ENCODE data around the gene BBC3.
"Not testable (repeated sequence)": the region's sequence is repeated elsewhere in the genome, so short reads cannot be mapped to it uniquely, and the experiment has no call there.

BBC3 gene, protein sequence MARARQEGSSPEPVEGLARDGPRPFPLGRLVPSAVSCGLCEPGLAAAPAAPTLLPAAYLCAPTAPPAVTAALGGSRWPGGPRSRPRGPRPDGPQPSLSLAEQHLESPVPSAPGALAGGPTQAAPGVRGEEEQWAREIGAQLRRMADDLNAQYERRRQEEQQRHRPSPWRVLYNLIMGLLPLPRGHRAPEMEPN

DNA sequence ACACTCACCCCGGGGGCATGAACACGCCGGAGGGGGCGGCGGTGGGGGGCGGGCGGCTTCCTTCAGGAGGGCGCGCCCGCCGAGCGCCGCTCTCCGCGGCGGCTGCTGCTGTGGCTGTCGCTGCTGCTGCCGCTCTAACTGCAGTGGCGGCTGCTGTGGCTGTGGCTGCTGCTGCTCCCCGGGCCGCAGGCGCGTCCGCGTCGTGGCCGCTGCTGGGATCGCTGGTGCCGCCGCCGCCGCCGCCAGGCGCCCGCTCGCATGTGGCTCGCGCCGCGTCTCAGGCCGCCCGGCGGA is at the start of gene BBC3:
TSS of gene BBC3 (minus strand) at position 279 of the 294 bp plus-strand sequence. CDS start 2,768 bp downstream, outside the sequence.
- no peak for DNase-seq (ENCODE audit: low spot score)

DNA sequence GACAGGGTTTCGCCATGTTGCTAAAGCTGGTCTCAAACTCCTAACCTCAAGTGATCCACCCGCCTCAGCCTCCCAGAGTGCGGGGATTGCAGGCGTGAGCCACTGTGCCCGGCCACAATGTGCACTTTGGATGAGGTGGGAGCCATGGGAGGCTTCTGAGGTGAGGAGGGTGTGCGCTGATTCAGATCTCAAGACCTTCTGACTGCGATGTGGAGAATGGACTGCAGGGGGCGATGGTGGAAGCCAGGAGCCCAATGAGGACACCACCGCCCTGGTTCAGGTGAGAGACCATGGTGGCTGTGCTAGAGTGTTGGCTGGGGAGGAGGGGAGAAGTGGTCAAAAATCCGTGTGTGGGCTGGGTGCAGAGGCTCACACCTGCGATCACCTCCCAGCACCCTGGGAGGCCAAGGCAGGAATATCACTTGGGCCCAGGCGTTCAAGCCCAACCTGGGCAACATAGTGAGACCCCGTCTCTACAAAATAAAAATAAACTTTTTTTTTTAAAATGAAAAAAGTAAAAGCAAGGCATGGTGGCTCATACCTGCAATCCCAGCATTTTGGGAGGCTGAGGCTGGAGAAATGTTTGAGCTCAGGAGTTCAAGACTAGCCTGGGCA is 49.3 kb upstream of the BBC3 start:
- DNase-seq (ENCODE audit: low spot score) = peak; percentile 4

DNA sequence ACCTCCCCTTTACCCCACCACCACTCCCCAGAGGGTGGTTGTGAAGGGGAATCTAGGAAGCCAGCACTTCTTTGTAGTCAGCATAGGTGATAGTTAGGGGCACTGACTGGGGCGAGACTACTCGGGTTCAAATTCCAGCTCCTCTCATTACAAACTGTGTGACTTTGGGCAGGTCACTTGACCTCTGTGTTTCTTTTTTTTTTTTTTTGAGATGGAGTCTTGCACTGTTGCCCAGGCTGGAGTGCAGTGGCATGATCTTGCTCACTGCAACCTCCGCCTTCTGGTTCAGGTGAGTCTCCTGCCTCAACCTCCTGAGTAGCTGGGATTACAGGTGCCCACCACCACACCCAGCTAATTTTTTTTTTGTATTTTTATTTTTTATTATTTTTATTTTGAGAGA is 45.5 kb upstream of the BBC3 start:
- DNase-seq (ENCODE audit: low spot score) = not testable (repeated sequence)

DNA sequence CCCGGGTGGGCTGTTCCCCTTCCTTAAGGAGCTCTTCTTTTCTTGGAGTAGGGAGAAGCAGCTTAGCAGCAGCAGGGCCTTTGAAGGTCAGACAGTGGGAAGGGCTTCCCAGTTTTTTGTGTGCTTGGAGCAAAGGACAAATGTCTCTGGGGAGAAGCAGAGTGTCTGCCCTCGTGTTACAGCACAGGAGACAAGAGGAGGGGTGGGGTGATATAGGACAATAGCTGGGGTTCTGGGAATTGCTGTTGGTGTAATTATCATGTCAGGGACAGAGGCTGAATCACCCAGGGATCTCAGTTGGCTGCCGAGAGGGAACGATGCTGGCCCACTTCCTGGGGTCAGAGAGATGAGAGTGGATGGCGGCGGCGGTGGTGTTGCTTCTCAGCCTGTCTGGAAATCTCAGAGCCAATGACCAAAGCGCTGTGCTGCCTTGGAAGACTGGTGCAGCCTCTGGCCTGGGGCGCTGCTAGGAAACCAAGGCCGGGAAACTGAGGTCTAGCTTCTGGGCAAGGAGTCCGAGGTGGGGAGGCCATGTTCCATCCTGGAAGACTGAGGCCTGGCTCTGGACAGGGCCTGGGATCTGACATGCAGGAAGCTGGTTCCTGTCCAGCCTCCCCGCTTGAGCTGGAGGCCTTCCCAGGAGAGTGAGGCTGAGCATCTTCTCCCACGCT is 44.9 kb upstream of the BBC3 start:
- DNase-seq (ENCODE audit: low spot score) = no peak

DNA sequence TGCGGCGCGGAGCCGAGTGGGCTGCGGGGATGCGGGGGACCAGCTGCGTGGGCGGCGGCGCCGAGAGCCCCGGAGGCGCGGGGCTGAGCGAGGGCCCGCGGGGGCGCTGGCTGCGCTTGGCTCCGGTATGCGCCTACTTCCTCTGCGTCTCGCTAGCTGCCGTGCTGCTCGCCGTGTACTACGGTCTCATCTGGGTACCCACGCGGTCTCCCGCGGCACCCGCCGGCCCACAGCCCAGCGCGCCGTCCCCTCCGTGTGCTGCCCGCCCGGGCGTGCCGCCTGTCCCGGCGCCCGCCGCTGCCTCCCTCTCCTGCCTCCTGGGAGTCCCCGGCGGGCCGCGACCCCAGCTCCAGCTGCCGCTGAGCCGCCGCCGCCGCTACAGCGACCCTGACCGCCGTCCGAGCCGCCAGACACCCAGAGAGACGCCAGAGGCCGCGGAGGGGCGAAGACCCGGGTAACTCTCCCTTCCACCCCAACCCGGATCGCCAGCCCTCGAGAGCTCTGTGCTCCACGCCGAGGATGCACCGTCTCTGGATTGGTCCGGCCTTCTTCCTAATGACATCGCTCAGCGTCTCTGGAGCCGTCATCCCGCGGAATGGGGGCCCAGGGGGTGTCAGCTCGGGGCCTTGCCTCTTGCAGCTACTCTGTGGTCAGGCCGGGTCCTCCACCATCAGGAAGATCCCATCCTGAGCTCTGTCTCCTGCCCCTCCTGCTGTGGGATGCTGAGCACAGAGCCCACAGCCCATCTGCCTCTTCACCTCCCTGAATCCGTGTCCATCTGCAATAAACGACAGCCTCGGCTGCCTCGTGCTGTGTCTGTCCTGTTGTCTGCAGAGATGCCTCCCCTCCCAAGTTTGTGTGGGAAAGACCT is 44.1 kb upstream of the BBC3 start:
- DNase-seq (ENCODE audit: low spot score) = no peak

DNA sequence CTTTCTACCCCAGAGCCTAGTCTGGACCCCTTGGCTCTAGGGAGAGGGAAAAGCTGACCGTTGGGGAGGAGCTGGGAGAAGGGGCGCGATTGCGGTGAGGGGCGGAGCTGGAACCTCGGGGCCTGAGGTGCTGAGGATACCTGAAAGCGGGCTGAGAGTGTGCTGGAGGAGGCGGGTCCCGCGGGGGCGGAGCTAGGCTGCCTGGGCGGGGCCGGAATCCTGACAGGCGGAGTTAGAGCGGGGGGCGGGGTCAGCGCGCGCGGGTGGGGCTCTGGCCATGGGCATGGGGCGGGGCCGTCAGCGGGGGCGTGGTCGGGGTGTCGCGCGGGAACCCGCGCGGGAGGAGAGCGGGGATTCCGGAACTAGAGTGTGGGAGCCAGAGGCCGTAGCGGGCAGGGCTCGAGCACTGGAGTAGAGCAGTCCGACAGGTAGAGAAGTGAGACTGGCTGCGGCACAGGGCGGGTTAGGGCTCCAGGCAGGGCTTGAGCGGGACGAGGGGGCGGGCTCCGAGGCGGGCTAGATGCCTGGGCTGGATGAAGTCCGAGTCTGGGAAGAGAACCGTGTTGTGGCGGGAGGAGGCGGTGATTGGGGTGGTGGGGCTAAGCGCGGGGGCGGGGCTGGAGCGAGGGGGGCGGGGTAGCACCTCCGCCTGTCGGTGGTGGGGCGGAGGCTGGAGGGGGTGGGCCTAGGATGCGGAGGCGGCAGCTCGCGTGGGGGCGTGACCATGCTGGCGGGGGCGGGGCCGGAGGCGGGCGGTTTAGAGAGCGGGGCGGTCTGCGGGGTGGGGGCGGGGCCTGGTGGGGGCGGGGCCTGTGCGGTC is 43.3 kb upstream of the BBC3 start, which contains the start of gene INAFM1:
TSS of gene INAFM1 (plus strand) at position 815 of the 820 bp plus-strand sequence. CDS start 35 bp downstream, outside the sequence.
- DNase-seq (ENCODE audit: low spot score) = peak; percentile 94

DNA sequence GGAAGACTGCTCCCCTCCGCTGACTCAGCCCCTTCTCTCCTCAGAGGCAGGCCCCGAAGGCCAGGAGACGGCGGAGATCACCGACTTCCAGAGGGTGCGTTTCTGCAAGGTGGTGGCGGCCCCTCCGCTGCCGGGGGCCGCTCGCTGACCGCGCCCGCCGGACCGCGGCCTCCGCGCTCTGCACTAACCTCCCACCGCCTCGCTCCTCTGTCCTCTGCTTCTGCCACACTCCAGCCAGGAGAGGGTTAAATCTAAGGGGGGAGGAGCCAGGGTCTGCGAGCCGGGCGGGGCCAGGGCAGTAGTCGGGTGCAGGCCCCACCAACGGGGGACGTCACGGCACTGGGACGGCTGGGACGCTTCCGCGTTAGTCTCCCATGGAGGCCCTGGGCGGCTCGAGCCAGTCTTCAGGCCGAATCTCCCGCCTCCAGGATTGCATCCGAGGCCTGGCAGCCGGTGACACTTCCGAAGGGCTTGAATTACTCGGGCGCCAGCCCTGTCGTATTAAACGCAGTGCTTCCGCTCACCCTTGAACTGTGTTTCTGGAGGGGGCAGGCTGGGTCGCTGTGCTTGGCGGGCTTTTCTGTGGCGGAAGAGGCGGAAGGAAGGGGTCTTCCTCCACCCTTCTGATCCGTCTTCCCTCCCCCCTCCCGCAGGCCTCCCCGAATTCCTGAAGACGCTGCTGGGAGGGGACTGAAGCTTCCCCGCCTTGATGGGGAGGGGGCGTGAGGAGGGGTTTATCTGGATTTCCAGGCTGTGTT is 42.5 kb upstream of the BBC3 start:
- peak; percentile 96 for DNase-seq (ENCODE audit: low spot score)

DNA sequence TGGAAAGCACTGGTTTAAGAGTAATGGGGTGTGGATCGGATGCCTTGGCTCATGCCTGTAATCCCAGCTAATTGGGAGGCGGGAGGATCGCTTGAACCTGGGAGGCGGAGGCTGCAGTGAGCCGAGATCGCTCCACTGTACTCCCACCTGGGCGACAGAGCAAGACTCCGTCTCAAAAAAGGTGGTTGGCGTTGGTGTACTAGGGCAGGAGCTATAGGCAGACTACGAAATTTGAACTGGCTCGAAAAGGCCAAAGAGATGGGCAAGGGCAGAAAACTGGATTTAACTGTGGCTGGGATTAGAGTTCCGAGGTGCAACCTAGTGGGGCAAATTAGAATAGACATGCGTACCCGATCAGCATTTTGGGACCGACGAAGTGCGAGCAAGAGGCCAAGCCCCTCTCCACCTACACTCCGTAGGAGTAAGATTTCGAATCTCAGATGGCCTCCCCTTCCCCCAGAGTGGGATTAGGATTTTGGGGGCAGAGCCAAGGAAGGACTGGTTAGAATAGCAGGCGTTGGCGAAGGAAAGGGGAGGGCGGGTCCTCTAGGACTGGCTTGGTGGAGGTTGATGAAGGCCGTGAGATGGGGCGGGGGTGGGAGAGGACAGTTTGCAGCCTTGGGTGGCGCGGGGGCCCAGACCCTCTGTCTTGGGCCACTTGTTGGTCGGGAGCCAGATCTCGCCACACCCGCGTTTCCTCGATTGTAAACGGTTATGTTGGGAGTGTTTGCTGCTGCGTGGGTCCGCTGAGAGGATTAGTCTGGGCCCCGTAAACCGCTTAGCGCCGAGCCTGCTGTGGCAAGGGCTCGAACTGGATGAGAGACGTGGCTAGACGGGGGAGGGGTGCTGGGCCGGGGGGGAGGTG is 41.7 kb upstream of the BBC3 start:
- peak; percentile 69 for DNase-seq (ENCODE audit: low spot score)

DNA sequence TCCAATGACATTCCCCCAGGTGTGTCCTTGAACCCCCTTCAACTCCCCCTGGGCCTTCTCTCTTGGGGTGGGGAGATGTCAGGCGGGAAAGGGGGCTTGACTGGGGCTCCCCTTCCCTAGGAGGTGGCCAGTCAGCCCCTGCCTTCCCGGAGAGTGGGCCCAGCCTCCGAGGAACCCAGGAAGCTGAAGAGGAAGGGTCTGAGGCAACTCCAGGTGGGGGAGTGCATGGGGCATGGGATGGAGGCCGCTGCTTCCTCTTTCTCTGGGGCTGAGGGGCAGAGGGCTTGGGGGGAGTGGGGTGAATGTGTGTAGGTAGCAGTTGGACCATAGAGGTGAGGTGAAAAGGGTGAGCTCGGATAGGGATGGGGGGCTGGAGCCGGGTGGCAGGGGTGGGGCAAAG is 41.0 kb upstream of the BBC3 start:
- DNase-seq (ENCODE audit: low spot score) = no peak

DNA sequence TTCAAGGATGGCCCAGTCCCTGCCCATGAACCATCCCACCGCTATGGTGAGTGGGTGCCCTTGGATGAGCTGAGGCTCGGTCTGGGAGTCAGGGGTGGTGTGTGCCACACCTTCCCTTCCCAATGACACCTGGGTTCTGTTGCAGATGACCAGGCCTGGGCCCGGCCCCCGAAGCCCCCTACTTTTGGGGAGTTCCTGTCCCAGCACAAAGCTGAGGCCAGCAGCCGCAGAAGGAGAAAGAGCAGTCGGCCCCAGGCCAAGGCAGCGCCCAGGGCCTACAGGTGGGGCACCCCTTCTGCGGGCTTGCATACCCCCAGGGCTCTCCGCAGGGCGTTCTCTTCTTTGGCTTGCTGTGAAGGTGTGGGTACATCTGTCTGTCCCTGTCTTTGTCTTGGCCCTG is 39.4 kb upstream of the BBC3 start:
- DNase-seq (ENCODE audit: low spot score) = no peak

DNA sequence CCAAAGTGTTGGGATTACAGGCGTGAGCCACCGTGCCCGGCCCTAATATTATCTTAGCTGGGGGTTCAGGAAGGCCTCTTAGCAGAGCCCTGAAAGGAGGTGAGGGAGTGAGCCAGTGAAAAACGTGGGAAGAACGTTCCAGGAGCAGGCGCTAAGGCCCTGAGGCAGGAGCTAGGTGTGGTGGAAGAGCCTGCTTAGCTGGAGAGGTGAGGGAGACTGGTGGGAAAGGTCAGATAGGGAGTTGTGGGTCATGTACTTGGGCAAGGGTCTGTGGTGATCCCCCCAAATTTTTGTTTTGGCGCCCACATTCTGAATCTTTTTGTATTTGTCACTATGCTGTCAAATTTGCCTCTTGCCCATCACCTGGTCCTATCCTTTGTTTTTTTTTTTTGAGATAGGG is 38.6 kb upstream of the BBC3 start:
- DNase-seq (ENCODE audit: low spot score) = no peak

DNA sequence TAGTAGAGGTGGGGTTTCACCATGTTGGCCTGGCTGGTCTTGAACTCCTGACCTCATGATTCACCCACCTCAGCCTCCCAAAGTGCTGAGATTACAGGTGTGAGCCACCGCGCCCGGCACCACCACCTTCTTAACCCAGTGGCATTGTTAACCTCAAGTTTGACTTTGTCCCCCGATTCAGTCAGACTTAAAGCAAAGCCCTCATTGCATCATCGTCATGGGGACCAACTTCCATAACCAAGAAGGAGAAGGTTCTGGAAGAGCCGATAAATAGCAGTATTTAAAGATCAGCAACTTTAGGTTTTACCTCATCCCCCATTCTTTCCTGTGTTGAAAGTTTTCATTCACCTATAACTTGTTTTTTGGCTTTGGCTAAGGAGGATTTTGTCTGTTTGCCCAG is 37.0 kb upstream of the BBC3 start:
- DNase-seq (ENCODE audit: low spot score) = no peak

DNA sequence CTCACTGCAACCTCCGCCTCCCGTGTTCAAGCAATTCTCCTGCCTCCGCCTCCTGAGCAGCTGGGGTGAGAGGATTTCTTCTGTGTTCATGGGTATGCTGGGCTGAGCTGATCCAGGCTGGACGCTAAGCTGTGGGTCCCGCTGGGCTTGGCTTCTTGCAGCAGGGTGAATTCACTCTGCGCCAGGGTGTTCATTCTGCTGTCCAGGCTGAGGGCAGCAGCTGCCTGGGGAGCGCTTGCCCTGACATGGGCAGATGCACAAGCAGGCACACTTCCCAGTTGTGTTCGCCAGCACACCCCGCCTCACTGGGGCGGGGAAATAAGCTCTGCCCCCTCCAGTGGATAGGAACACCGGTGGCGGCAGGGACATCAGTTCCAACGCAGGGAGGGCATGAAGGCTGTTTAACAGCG is 36.4 kb upstream of the BBC3 start:
- DNase-seq (ENCODE audit: low spot score) = no peak

DNA sequence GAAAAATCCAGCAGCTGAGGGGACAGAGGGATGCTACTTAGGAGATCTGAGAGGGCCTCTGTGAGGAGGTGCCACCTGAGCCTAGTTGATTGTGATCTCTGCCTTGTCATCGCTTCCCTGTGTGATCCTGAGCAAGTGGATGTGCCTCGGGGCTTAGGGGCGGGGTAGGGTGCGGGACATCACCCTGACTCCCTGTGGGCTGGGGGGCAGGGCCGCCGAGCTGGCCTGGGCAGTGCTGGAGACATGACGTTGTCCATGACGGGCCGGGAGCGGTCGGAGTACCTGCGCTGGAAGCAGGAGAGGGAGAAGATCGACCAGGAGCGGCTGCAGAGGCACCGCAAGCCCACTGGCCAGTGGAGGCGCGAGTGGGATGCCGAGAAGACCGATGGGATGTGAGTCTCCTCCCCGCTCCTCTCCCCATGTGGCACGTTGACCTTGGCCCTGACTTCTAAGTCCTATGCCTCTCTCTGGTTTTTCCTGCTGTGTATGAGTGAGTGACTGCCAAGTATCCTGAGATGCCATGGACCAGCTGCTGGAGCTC is 35.5 kb upstream of the BBC3 start:
- no peak for DNase-seq (ENCODE audit: low spot score)

DNA sequence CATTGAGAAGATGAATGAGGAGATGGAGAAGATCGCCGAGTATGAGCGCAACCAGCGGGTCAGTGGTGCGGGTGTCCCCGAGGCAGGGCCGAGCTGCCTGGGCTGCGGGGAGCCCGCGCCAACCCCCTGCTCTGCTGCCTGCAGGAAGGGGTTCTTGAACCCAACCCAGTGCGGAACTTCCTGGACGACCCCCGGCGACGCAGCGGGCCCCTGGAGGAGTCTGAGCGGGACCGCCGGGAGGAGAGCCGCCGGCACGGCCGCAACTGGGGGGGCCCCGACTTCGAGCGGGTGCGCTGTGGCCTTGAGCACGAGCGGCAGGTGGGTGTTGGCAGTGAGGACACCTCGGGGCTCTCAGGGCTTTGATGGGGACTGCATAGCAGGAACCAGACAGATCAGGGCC is 33.6 kb upstream of the BBC3 start:
- DNase-seq (ENCODE audit: low spot score) = no peak

DNA sequence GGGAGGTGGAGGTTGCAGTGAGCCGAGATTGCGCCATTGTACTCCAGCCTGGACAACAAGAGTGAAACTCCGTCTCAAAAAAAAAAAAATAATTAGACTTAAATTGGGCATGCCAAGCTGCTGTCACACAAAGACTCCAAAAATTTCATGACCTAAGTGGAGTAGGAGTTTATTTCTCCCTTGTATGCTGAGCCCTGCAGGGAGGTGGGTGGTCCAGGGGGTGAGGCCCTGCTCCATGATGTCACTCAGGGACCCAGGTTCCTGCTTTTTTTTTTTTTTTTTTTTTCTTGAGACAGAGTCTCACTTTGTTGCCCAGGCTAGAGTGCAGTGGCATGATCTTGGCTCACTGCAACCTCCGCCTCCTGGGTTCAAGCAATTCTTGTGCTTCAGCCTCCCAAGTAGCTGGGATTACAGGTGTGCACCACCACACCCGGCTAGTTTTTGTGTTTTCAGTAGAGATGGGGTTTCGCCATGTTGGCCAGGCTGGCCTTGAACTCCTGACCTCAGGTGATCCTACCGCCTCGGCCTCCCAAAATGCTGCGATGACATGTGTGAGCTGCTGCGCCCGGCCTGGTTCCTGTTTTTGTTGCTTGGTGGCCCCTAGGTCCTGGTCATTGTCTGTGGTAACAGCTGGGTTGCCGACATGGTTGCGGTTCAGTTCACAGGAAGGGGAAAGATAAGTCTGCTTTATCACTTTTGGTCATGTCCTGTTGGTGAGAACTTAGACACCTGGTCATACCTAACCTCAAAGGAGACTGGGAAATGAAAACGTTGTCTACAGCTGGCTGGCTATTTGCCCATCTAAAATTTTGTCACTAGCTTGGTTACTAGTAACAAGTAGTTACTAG is 31.2 kb upstream of the BBC3 start:
- DNase-seq (ENCODE audit: low spot score) = not testable (repeated sequence)

DNA sequence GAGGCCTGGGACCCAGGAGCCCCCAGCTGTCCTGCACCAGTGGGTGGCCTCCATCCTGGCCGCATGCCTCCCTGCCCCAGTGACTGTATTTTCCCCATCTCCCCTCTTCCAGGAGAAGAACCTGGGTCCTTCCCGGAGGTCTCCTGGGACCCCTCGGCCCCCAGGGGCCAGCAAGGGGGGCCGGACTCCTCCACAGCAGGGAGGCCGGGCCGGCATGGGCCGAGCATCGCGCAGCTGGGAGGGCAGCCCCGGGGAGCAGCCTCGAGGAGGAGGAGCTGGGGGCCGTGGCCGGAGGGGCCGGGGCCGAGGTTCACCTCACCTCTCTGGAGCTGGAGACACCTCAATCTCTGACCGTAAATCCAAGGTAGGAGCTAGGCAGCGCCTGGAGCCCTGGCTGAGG is 29.5 kb upstream of the BBC3 start:
- no peak for DNase-seq (ENCODE audit: low spot score)

DNA sequence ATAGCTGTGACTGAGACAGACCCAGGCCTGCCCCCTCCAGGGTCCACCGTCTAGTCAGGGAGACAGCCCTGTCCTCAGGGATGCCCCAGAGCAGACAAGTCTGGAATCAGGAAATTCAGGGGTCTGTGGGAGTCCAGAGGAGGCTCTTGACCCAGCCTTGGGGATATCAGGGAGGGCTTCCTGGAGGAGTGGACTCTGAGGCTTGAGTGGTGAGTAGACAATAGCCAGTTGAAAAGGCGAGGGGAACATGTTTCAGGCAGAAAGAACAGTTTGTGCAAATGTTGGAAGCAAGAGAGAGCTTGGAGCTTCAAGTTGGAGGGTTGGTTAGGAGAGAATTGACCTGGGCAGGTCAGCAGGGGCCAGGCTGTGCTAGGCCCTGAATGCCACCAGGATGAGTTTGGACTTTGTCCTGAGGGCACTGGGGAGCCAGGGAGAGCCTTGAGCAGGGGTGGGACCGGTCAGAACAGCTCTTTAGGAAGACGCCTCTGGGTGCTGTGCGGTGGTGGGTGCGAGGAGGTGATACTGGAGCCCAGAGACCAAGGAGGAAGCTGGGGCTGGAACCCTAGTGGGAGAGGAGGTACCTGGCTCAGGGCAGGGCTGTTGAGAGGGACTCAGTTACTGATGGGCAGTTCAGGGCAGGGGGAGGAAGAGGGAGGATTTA is 28.0 kb upstream of the BBC3 start:
- no peak for DNase-seq (ENCODE audit: low spot score)

All from AG08396 (cell line).